Measurements from ENCODE around the gene MANBA. TPM values are rescaled to one million over a fixed set of nuclear protein-coding genes. Genes with fewer than 3 reads are reported as not detected.

The MANBA gene
- total RNA-seq, 1 experiment from 2014 or later = 21.4 TPM

GRCh38 chr4:102683881-102684609 lies 76.7 kb downstream of the MANBA start:
- Mint-ChIP-seq H3K4me1 (peaks cover 0 to under 1% of the 10 kb centered on the region in 2 experiments; a peak in 1 of 4 replicates), H3K9me3 (no peaks in the 10 kb centered on the region), H3K27ac (no peak overlapping the region), H3K4me3 (no peak overlapping the region), H3K36me3 (ENCODE audit: insufficient read depth in 1 of 3, low read depth in 3 of 3) (peaks cover 0 to 10% (median 2%) of the 10 kb centered on the region in 3 experiments; a peak in 5 of 7 replicates), H3K27me3 (ENCODE audit: low read depth) (no peaks in the 10 kb centered on the region)
- Histone ChIP-seq H4K8ac (replicated peaks; ENCODE audit: insufficient read length, low read depth, low read length) (no peak overlapping the region), H3K4ac (ENCODE audit: low read depth, low read length) (no peak overlapping the region), H2AFZ (ENCODE audit: low read length) (no peak overlapping the region), H4K91ac (ENCODE audit: insufficient read length, low read depth, low read length) (no peak overlapping the region), H4K20me1 (ENCODE audit: control insufficient read depth, insufficient read depth, insufficient read length) (no peaks in the 10 kb centered on the region), H3K79me2 (ENCODE audit: insufficient read depth, low read length) (no peaks in the 10 kb centered on the region), H2BK20ac (ENCODE audit: low read depth, low read length, poor library complexity, severe bottlenecking) (no peak overlapping the region), H3K79me1 (ENCODE audit: insufficient read depth, low read depth, low read length, poor library complexity, severe bottlenecking) (no peaks in the 10 kb centered on the region), H3K23ac (ENCODE audit: insufficient read length, low read depth, low read length) (no peak overlapping the region), H2AK5ac (ENCODE audit: insufficient read length, low read length) (no peak overlapping the region), H3K4me2 (ENCODE audit: insufficient read depth, insufficient read length, low read length) (no peak overlapping the region), H2BK15ac (ENCODE audit: low read depth, low read length) (no peak overlapping the region), H3K14ac (ENCODE audit: insufficient read depth, low read length) (no peak overlapping the region), H3K23me2 (ENCODE audit: insufficient read length, low read depth, low read length, poor library complexity, severe bottlenecking) (no peaks in the 10 kb centered on the region), H3K27ac (ENCODE audit: insufficient read length, low read depth, low read length) (no peak overlapping the region), H3K27me3 (ENCODE audit: insufficient read depth, low read length) (no peaks in the 10 kb centered on the region), H3K18ac (ENCODE audit: insufficient read length, low read depth, low read length) (no peak overlapping the region), H3K9me3 (ENCODE audit: control insufficient read depth, low read depth, low read length) (no peaks in the 10 kb centered on the region), H3K4me1 (ENCODE audit: insufficient read depth, low read length) (no peaks in the 10 kb centered on the region), H3K9ac (ENCODE audit: extremely low read depth, insufficient read length, low read length) (no peak overlapping the region), H2BK120ac (ENCODE audit: low read depth, low read length, poor library complexity, severe bottlenecking) (no peak overlapping the region), H4K5ac (ENCODE audit: insufficient read length, low read depth, low read length) (no peak overlapping the region), H2BK5ac (ENCODE audit: insufficient read length, low read length) (no peak overlapping the region), H2BK12ac (ENCODE audit: insufficient read length, low read depth, low read length) (no peak overlapping the region), H3K56ac (ENCODE audit: insufficient read length, low read depth, low read length) (no peak overlapping the region), H3T11ph (ENCODE audit: low read length) (no peak overlapping the region)
- DNase-seq = no peak
- TF ChIP-seq CTCF (conservative IDR thresholded peaks at IDR 0.05) = no peak
- no CpG with 5 or more reads among the region's 5 CpGs for WGBS (ENCODE audit: extremely low coverage, insufficient read length, low lambda C conversion rate)
